PC-9 (cell line): Measurements from ENCODE around the gene NELL1.

Source experiments
- EZH2 ChIP-seq: fragments of 200-600 bp; sonication (generic); IDR thresholded peaks from 2 replicates; pipeline ENCODE4 v1.8.0; 2017; ENCODE audit warnings: antibody characterized with exemption, low read depth
- TF ChIP-seq, protein P1 (sequence below): fragments of 200-600 bp; sonication (generic); conservative IDR thresholded peaks from 2 replicates; pipeline ENCODE4 v1.6.1; 2017; ENCODE audit warnings: mixed run types, antibody characterized with exemption, mild to moderate bottlenecking, moderate library complexity

- TF ChIP-seq, protein P1, sequence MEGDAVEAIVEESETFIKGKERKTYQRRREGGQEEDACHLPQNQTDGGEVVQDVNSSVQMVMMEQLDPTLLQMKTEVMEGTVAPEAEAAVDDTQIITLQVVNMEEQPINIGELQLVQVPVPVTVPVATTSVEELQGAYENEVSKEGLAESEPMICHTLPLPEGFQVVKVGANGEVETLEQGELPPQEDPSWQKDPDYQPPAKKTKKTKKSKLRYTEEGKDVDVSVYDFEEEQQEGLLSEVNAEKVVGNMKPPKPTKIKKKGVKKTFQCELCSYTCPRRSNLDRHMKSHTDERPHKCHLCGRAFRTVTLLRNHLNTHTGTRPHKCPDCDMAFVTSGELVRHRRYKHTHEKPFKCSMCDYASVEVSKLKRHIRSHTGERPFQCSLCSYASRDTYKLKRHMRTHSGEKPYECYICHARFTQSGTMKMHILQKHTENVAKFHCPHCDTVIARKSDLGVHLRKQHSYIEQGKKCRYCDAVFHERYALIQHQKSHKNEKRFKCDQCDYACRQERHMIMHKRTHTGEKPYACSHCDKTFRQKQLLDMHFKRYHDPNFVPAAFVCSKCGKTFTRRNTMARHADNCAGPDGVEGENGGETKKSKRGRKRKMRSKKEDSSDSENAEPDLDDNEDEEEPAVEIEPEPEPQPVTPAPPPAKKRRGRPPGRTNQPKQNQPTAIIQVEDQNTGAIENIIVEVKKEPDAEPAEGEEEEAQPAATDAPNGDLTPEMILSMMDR = peak; percentile 46; the same call in 1 of the 2 replicates
- no peak for TF ChIP-seq EZH2
Observed at GRCh38 chr11:20873054-20873453, 203.7 kb downstream of the NELL1 start.
